ENCODE data around the gene KIF1A. TPM values are rescaled to one million over a fixed set of nuclear protein-coding genes. Genes with fewer than 3 reads are reported as not detected.

KIF1A gene
- total and polyA plus RNA-seq, 10 of the 15 experiments (the other 5 are each of a cell fraction or from before 2014, with no cell fraction given): 0.04 to 0.95 (median 0.06) TPM; not detected in 5

GRCh38 chr2:240707821-240708220 is 112.2 kb downstream of the KIF1A start:
- Histone ChIP-seq H3K27ac (ENCODE audit: control insufficient read depth, insufficient read depth) (no peak overlapping the region), H2AFZ (ENCODE audit: control insufficient read depth, low read depth, low read length) (no peak overlapping the region), H3K4me2 (ENCODE audit: control insufficient read depth, insufficient read depth) (no peak overlapping the region), H3K9me3 (replicated peaks; ENCODE audit: control insufficient read depth, insufficient read depth, low read length) (no peaks in the 10 kb centered on the region), H4K20me1 (ENCODE audit: control insufficient read depth, insufficient read depth) (no peaks in the 10 kb centered on the region), H3K36me3 (ENCODE audit: control insufficient read depth in 2 of 2, insufficient read depth in 2 of 2, low read length in 1 of 2) (no peaks in the 10 kb centered on the region), H3K4me3 (no peak overlapping the region), H3K4me1 (ENCODE audit: control insufficient read depth, insufficient read depth, low read length) (no peaks in the 10 kb centered on the region), H3K27me3 (replicated peaks in 1 of 2; ENCODE audit: control insufficient read depth in 2 of 2, insufficient read depth in 2 of 2, low read length in 1 of 2) (peaks cover 0 to 2% of the 10 kb centered on the region in 2 experiments; a peak in 2 of 4 replicates), H3K79me2 (ENCODE audit: control insufficient read depth, insufficient read depth, low read length) (no peaks in the 10 kb centered on the region), H3K9ac (ENCODE audit: control insufficient read depth, insufficient read depth, low read length) (no peak overlapping the region)
- ChIA-PET SMC1A (ENCODE audit: uncharacterized antibody, unreplicated experiment) (no interaction called here), CTCF (interaction anchor here (2.7 kb wide), 1 partner anchor 194 kb away, joined by 11 read pairs; no protein-coding TSS in a partner anchor), RAD21 (ENCODE audit: unreplicated experiment) (no interaction called here), POLR2A (no interaction called here)
- no peak for FAIRE-seq
- ATAC-seq: no peak
- no TSS peak for BruUV-seq (replicated peaks)
- no peak for DNase-seq (ENCODE audit: low read depth, low spot score)
- in situ Hi-C loops (cut with MboI): no loop called here
- 61% methylated on average over 10 of the region's 10 CpGs for WGBS (ENCODE audit: insufficient coverage, insufficient replicate concordance, low lambda C conversion rate, missing lambda C conversion rate)
- intact Hi-C loops (cut with micrococcal nuclease; ENCODE audit: unreplicated experiment): loop anchor here (10.0 kb wide), 1 partner anchor 193 kb away; no protein-coding TSS in a partner anchor
- no peak for TF ChIP-seq ZNF687 (IDR thresholded peaks at IDR 0.05)
- no peak for TF ChIP-seq PRDM15 (CRISPR knock-in tag; IDR thresholded peaks at IDR 0.05)
- TF ChIP-seq BHLHE40 (IDR thresholded peaks at IDR 0.05; ENCODE audit: borderline replicate concordance in 1 of 2, low read depth in 2 of 2, low read length in 1 of 2): no peak
- no peak for TF ChIP-seq ZNF207 (IDR thresholded peaks at IDR 0.05; ENCODE audit: borderline replicate concordance)
- no peak for TF ChIP-seq ZBED1 (IDR thresholded peaks at IDR 0.05; ENCODE audit: borderline replicate concordance)
- TF ChIP-seq TBL1XR1 (IDR thresholded peaks at IDR 0.05; ENCODE audit: low read depth, low read length): no peak
- no peak for TF ChIP-seq ZBTB4 (CRISPR knock-in tag; IDR thresholded peaks at IDR 0.05)
- TF ChIP-seq ZBTB33 (IDR thresholded peaks at IDR 0.05): no peak
- no peak for TF ChIP-seq IKZF2 (IDR thresholded peaks at IDR 0.05)
